ENCODE measurements around the gene HGFAC. TPM values are rescaled to one million over a fixed set of nuclear protein-coding genes. Genes with fewer than 3 reads are reported as not detected.

Gene HGFAC
- total and polyA plus RNA-seq, 2 of the 13 experiments (the other 11 are each of a cell fraction or from before 2014, with no cell fraction given) = 8.5 to 63.6 TPM

DNA sequence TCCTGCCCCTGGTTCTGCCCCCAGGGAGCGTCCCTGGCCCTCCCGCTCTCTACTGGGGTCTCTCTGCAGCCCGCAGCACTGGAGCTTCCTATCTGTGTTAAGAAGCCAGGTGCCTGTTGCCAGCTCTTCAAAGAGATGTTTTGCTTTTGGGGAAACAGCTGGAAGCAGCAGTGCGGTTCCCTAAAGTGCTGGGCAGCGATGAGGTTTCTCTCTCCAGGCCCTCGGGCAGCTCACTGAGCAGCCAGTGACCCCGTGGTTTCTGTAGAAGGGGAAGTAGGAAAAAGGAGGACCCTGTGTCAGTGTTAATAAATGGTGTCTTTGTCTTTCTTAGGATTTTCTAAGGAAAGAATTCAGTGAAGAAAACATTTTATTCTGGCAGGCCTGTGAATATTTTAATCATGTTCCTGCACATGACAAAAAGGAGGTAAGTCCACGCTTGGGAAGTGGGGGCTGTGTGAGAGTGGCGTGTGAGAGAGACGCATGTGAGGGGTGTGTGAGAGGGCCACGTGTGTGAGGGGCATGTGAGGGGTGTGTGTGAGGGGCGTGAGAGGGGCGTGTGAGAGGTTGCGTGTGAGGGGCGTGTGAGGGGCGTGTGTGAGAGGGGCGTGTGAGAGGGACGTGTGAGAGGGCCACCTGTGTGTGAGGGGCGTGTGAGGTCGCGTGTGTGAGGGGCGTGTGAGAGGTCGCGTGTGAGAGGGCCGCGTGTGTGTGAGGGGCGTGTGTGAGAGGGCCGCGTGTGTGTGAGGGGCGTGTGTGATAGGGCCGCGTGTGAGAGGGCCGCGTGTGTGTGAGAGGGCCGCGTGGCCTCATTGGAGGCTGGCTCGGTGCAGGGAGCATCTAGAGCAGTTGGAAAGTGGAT lies 27.1 kb upstream of the HGFAC start:
- Histone ChIP-seq H3K9ac (ENCODE audit: insufficient read depth, low read depth, low read length) (no peak overlapping the region), H3K79me2 (ENCODE audit: insufficient read depth, low read length) (peaks cover 18% of the 10 kb centered on the region), H3K27me3 (ENCODE audit: control insufficient read depth in 1 of 2, insufficient read depth in 2 of 2, low read length in 2 of 2) (no peaks in the 10 kb centered on the region), H4K20me1 (ENCODE audit: insufficient read depth, low read length) (no peaks in the 10 kb centered on the region), H3K4me1 (ENCODE audit: insufficient read depth, low read length) (peaks cover 11% of the 10 kb centered on the region), H3K4me3 (replicated peaks in 1 of 3; ENCODE audit: insufficient read depth in 1 of 3, low read depth in 2 of 3, low read length in 3 of 3) (no peak overlapping the region), H3K27ac (ENCODE audit: extremely low read length, insufficient read depth, low read length) (no peak overlapping the region), H3K36me3 (replicated peaks in 1 of 2; ENCODE audit: control insufficient read depth in 1 of 2, insufficient read depth in 2 of 2, low read length in 2 of 2) (peaks cover 10 to 32% of the 10 kb centered on the region in 2 experiments; a peak in 4 of 5 replicates), H3K4me2 (ENCODE audit: low read depth, low read length) (no peak overlapping the region), H3K9me3 (ENCODE audit: low read length) (no peaks in the 10 kb centered on the region), H2AFZ (ENCODE audit: low read length) (no peak overlapping the region)
- no peak for FAIRE-seq
- intact Hi-C loops (cut with micrococcal nuclease; ENCODE audit: unreplicated experiment) (no loop called here), in situ Hi-C loops (cut with HindIII; ENCODE audit: extremely low pct_ligation_motif_present, low pct_unique_long_range_greater_than_20kb) (no loop called here)
- no peak for DNase-seq (ENCODE audit: low spot score)
- BruUV-seq (replicated peaks) = no TSS peak
- ATAC-seq = no peak
- POLR2A ChIA-PET = no interaction called here
- CTCF ChIA-PET (ENCODE audit: low intra/inter-chr PET ratio, low total read pairs) = no interaction called here
- TF ChIP-seq FLYWCH1 (CRISPR knock-in tag; IDR thresholded peaks at IDR 0.05) = no peak
- no peak for TF ChIP-seq ZNF3 (CRISPR knock-in tag; IDR thresholded peaks at IDR 0.05)
- TF ChIP-seq HNRNPK (IDR thresholded peaks at IDR 0.05; ENCODE audit: low read depth, low read length, poor library complexity, severe bottlenecking) = peak; percentile 30
- no peak for TF ChIP-seq EHMT2 (IDR thresholded peaks at IDR 0.05; ENCODE audit: borderline replicate concordance, low read depth, low read length)
- TF ChIP-seq TFAP4 (IDR thresholded peaks at IDR 0.05; ENCODE audit: borderline replicate concordance, low read depth) = no peak
- no peak for TF ChIP-seq NBN (conservative IDR thresholded peaks at IDR 0.05)
- TF ChIP-seq ZNF709 (CRISPR knock-in tag; IDR thresholded peaks at IDR 0.05) = no peak
- 95% methylated on average over 37 of the region's 37 CpGs for WGBS (ENCODE audit: low lambda C conversion rate)

Measured in HepG2 (cell line).